BJ (cell line): ENCODE measurements around the gene GALNS. TPM values are rescaled to one million over a fixed set of nuclear protein-coding genes. Genes with fewer than 3 reads are reported as not detected.

Experiments used
- CTCF ChIA-PET: fragments of 350-600 bp; formaldehyde crosslinking; extraction: SDS; loops from one replicate; lab custom pipeline; 2021; ENCODE audit warnings: antibody characterized with exemption, inconsistent platforms; lab: Yijun Ruan, JAX
- POLR2A ChIA-PET: fragments of 300-600 bp; sonication (Branson Sonifier 250); formaldehyde crosslinking; extraction: SDS; loops from one replicate; lab custom pipeline; 2021; ENCODE audit warnings: antibody characterized with exemption; lab: Charles Lee
- DNase-seq: peaks from one replicate; pipeline ENCODE4 v3.0.0-alpha.2; 2011; ENCODE audit warnings: low read depth
- H3K27me3 ChIP-seq: 2 replicates; pipeline ENCODE4 v1.6.0; 2011; ENCODE audit warnings: low read length; ENCODE audit not compliant: control insufficient read depth, insufficient read depth
- H3K36me3 ChIP-seq: 2 replicates; pipeline ENCODE4 v1.5.1; 2011; ENCODE audit warnings: low read length; ENCODE audit not compliant: control insufficient read depth, insufficient read depth
- H3K4me3 ChIP-seq: 2 replicates; pipeline ENCODE4 v1.5.1; 2011; ENCODE audit warnings: low read depth, mild to moderate bottlenecking, control low read depth, low read length
- CTCF ChIP-seq: IDR thresholded peaks from 2 replicates; pipeline ENCODE4 v1.5.1; 2011; ENCODE audit warnings: low read depth, mild to moderate bottlenecking, control low read depth, inconsistent platforms, low read length, moderate library complexity; ENCODE audit not compliant: insufficient read depth
- polyA plus RNA-seq: library from polyadenylated mRNA; depleted of rRNA; stranded (reverse); fragments of >200 nt; gene quantifications from 2 replicates; pipeline ENCODE4 v1.2.3, GENCODE V29; 2011

GALNS gene
- polyA plus RNA-seq, 1 experiment: 9.7 TPM

GRCh38 chr16:88844419-88845036, 12.2 kb downstream of the GALNS start:
- ChIA-PET POLR2A (no interaction called here), CTCF (no interaction called here)
- Histone ChIP-seq H3K36me3 (peaks cover 20% of the 10 kb centered on the region), H3K4me3 (no peak overlapping the region), H3K27me3 (no peaks in the 10 kb centered on the region)
- DNase-seq: no peak
- TF ChIP-seq CTCF: no peak

GRCh38 chr16:88843256-88843655, 13.5 kb downstream of the GALNS start:
- H3K36me3 ChIP-seq: peaks cover 26% of the 10 kb centered on the region
- no peaks in the 10 kb centered on the region for H3K27me3 ChIP-seq
- ChIA-PET POLR2A (no interaction called here), CTCF (interaction anchor here (0.9 kb wide), 1 partner anchor 8 kb away, joined by 3 read pairs; no protein-coding TSS in a partner anchor)
- TF ChIP-seq CTCF: no peak
- no peak overlapping the region for H3K4me3 ChIP-seq
- no peak for DNase-seq

GRCh38 chr16:88842806-88843205, 13.9 kb downstream of the GALNS start:
- no peak for DNase-seq
- Histone ChIP-seq H3K27me3 (no peaks in the 10 kb centered on the region), H3K36me3 (peaks cover 26% of the 10 kb centered on the region), H3K4me3 (no peak overlapping the region)
- no peak for TF ChIP-seq CTCF
- ChIA-PET POLR2A (no interaction called here), CTCF (interaction anchor here (0.9 kb wide), 1 partner anchor 9 kb away, joined by 3 read pairs; no protein-coding TSS in a partner anchor)

- ChIA-PET POLR2A (no interaction called here), CTCF (no interaction called here)
- H3K36me3 ChIP-seq: peaks cover 24% of the 10 kb centered on the region
- no peaks in the 10 kb centered on the region for H3K27me3 ChIP-seq
- DNase-seq: no peak
- no peak overlapping the region for H3K4me3 ChIP-seq
- TF ChIP-seq CTCF: no peak
These were observed 14.4 kb downstream of the GALNS start for GRCh38 chr16:88842308-88842756.

DNA sequence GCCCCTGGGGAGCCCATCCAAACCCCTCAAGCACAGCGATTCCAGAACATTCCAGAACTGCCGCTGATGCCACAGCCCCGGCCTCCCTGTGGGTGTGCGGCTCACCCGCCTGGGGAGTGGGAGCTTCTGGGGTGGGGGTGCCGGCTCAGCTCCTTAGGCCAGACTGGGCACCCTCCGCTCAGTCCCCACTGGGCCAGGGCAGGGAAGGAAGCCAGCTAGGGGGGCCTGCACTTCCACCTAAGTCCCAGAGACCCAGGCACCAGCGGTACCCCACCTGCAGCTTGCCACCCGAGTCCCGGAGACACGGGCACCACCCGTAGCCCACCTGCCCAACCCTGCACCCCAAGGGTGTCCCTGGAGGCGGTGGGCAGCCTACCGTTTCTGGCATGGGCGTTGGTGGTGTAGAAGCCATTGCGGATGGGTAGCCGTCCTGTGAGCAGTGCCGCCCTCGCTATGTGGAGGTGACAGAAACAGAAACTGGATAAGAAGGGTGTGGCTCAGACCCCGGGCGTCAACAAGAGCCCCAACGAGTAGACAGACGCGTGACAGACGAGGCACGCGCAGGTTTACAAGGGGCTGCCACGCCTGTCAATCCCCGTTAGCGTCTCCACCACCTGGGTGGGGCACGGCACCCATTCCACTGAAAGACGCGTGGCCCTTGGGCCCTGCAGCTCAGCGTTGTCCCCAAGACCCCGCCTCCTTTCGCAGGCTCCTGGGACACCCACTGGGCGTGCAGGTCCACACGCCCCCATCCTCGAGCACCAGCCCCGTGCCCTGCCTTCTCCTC, 15.0 kb downstream of the GALNS start:
- no peaks in the 10 kb centered on the region for H3K27me3 ChIP-seq
- no peak for TF ChIP-seq CTCF
- CTCF ChIA-PET: interaction anchor here (1.5 kb wide), 1 partner anchor 16 kb away, joined by 3 read pairs; no protein-coding TSS in a partner anchor
- POLR2A ChIA-PET: no interaction called here
- H3K4me3 ChIP-seq: no peak overlapping the region
- H3K36me3 ChIP-seq: peaks cover 25% of the 10 kb centered on the region
- no peak for DNase-seq
